H1 (cell line): ENCODE data around the gene QDPR. TPM values are rescaled to one million over a fixed set of nuclear protein-coding genes. Genes with fewer than 3 reads are reported as not detected.
A peak's percentile ranks its signal among the peaks of the same experiment; 100 is the strongest.

ENCODE experiments used
- CTCF ChIA-PET: fragments of 300-600 bp; sonication (Branson Sonifier 250); formaldehyde crosslinking; loops from one replicate; lab custom pipeline; 2021; ENCODE audit not compliant: partially characterized antibody; lab: Charles Lee
- POLR2A ChIA-PET: fragments of 300-600 bp; sonication (Branson Sonifier 250); formaldehyde crosslinking; loops from one replicate; lab custom pipeline; 2021; ENCODE audit warnings: inconsistent platforms; ENCODE audit not compliant: partially characterized antibody; lab: Charles Lee
- DNase-seq, 2 experiments: peaks; one replicate each; pipeline versions ENCODE4 v3.0.0 to v3.0.0-alpha.2; 2010 to 2022; ENCODE audit warnings: low spot score in 2 of 2, low read depth in 1 of 2, mixed read lengths in 1 of 2
- FAIRE-seq: peaks from 2 replicates; lab custom pipeline; 2011; peaks lifted over from hg19 to GRCh38; lab: Jason Lieb, UNC
- H2AFZ ChIP-seq: 2 replicates; pipeline ENCODE4 v1.8.1; 2012; ENCODE audit warnings: low read length, inconsistent platforms
- H2AK5ac ChIP-seq: 2 replicates; pipeline ENCODE4 v1.6.1; 2013; ENCODE audit warnings: low read depth, low read length
- H2BK120ac ChIP-seq: replicated peaks from 2 replicates; pipeline ENCODE3; 2013; ENCODE audit warnings: low read depth, low read length, inconsistent platforms
- H2BK12ac ChIP-seq: 2 replicates; pipeline ENCODE4 v1.6.1; 2013; ENCODE audit warnings: low read depth, low read length
- H2BK15ac ChIP-seq: 2 replicates; pipeline ENCODE4 v1.6.1; 2013; ENCODE audit warnings: low read length
- H2BK20ac ChIP-seq: 2 replicates; pipeline ENCODE4 v1.6.1; 2013; ENCODE audit warnings: low read length
- H2BK5ac ChIP-seq: 2 replicates; pipeline ENCODE4 v1.6.1; 2013; ENCODE audit warnings: low read depth, low read length
- H3K14ac ChIP-seq: 2 replicates; pipeline ENCODE4 v1.6.1; 2013; ENCODE audit warnings: inconsistent platforms; ENCODE audit not compliant: insufficient read length
- H3K18ac ChIP-seq: 2 replicates; pipeline ENCODE4 v1.6.1; 2013; ENCODE audit warnings: low read length; ENCODE audit errors: extremely low read depth
- H3K23ac ChIP-seq: 2 replicates; pipeline ENCODE4 v1.6.1; 2013; ENCODE audit warnings: inconsistent platforms; ENCODE audit not compliant: insufficient read length
- H3K23me2 ChIP-seq: 2 replicates; pipeline ENCODE4 v1.6.1; 2013; ENCODE audit warnings: low read depth, low read length
- H3K27ac ChIP-seq: 2 replicates; pipeline ENCODE4 v1.6.1; 2011; ENCODE audit warnings: low read depth, low read length, inconsistent platforms
- H3K27me3 ChIP-seq, 4 experiments: replicated peaks in 1 of 4; 1 replicate in 1 of 4; 2 replicates in 3 of 4; pipeline versions ENCODE4 v1.6.1 to v1.8.1; 2011 to 2013; ENCODE audit warnings: low read length in 3 of 4, mild to moderate bottlenecking in 3 of 4, inconsistent platforms in 2 of 4, mixed read lengths in 2 of 4, moderate library complexity in 1 of 4; ENCODE audit not compliant: control insufficient read depth in 3 of 4, insufficient read depth in 3 of 4; ENCODE audit errors: extremely low read depth in 1 of 4
- H3K36me3 ChIP-seq, 4 experiments: 2 replicates each; pipeline versions ENCODE4 v1.6.1 to v1.8.1; 2011 to 2013; ENCODE audit warnings: mild to moderate bottlenecking in 4 of 4, low read length in 3 of 4, moderate library complexity in 2 of 4, control low read depth in 1 of 4, inconsistent platforms in 1 of 4; ENCODE audit not compliant: insufficient read depth in 4 of 4, control insufficient read depth in 2 of 4
- H3K4ac ChIP-seq: replicated peaks from 2 replicates; pipeline ENCODE3; 2013; ENCODE audit warnings: low read length, low read depth, mixed read lengths, inconsistent platforms; ENCODE audit not compliant: insufficient read length
- H3K4me1 ChIP-seq, 4 experiments: replicated peaks in 1 of 4; 1 replicate in 1 of 4; 2 replicates in 3 of 4; pipeline versions ENCODE4 v1.6.1 to v1.8.1; 2011 to 2013; ENCODE audit warnings: low read length in 3 of 4, inconsistent platforms in 2 of 4, mixed read lengths in 1 of 4; ENCODE audit not compliant: insufficient read depth in 4 of 4, control insufficient read depth in 3 of 4
- H3K4me2 ChIP-seq, 2 experiments: 2 replicates each; pipeline versions ENCODE4 v1.6.1 to v1.8.1; 2011 to 2013; ENCODE audit warnings: low read depth in 2 of 2, low read length in 2 of 2, control low read depth in 1 of 2, inconsistent platforms in 1 of 2, mild to moderate bottlenecking in 1 of 2; ENCODE audit not compliant: insufficient read depth in 1 of 2
- H3K4me3 ChIP-seq, 4 experiments: fragments of 200-600, 300-600 bp in 1 of 4; sonication (generic), shearing (Covaris generic), sonication (Bioruptor Twin) in 1 of 4; 2 replicates each; pipeline versions ENCODE4 v1.5.1 to v1.8.1; 2011 to 2016; ENCODE audit warnings: low read length in 4 of 4, low read depth in 3 of 4, control low read depth in 2 of 4, inconsistent platforms in 2 of 4, mild to moderate bottlenecking in 2 of 4, mixed read lengths in 1 of 4, moderate library complexity in 1 of 4; ENCODE audit not compliant: insufficient read depth in 2 of 4; ENCODE audit errors: extremely low read depth in 1 of 4
- H3K56ac ChIP-seq: replicated peaks from 2 replicates; pipeline ENCODE3; 2013; ENCODE audit warnings: low read depth, mild to moderate bottlenecking, mixed read lengths, low read length, inconsistent platforms; ENCODE audit not compliant: insufficient read length
- H3K79me1 ChIP-seq: 2 replicates; pipeline ENCODE4 v1.6.1; 2013; ENCODE audit warnings: low read depth, low read length, control low read depth
- H3K79me2 ChIP-seq, 2 experiments: 2 replicates each; pipeline versions ENCODE4 v1.6.1 to v1.8.1; 2012 to 2013; ENCODE audit warnings: low read length in 2 of 2, mild to moderate bottlenecking in 2 of 2, inconsistent platforms in 1 of 2; ENCODE audit not compliant: insufficient read depth in 2 of 2, control insufficient read depth in 1 of 2
- H3K9ac ChIP-seq, 4 experiments: replicated peaks in 1 of 4; 1 replicate in 1 of 4; 2 replicates in 3 of 4; pipeline versions ENCODE4 v1.6.1 to v1.8.1; 2011 to 2013; ENCODE audit warnings: low read depth in 3 of 4, low read length in 3 of 4, control low read depth in 2 of 4, mild to moderate bottlenecking in 2 of 4, moderate library complexity in 2 of 4, inconsistent platforms in 1 of 4; ENCODE audit errors: extremely low read depth in 1 of 4
- H3K9me3 ChIP-seq, 2 experiments: 2 replicates each; pipeline versions ENCODE4 v1.6.1 to v1.8.1; 2012 to 2013; ENCODE audit warnings: mild to moderate bottlenecking in 2 of 2, moderate library complexity in 2 of 2, control low read depth in 1 of 2, inconsistent platforms in 1 of 2, low read depth in 1 of 2, low read length in 1 of 2, mixed read lengths in 1 of 2; ENCODE audit not compliant: insufficient read depth in 2 of 2
- H4K20me1 ChIP-seq, 2 experiments: replicated peaks in 1 of 2; 2 replicates each; pipeline versions ENCODE3 to v1.8.1; 2011 to 2013; ENCODE audit warnings: inconsistent platforms in 2 of 2, low read length in 2 of 2, mild to moderate bottlenecking in 1 of 2; ENCODE audit not compliant: insufficient read depth in 2 of 2, control insufficient read depth in 1 of 2
- H4K5ac ChIP-seq: 2 replicates; pipeline ENCODE4 v1.6.1; 2013; ENCODE audit warnings: low read length, low read depth, mixed read lengths, inconsistent platforms; ENCODE audit not compliant: insufficient read length
- H4K8ac ChIP-seq: 2 replicates; pipeline ENCODE4 v1.8.0; 2013; ENCODE audit warnings: mild to moderate bottlenecking, moderate library complexity, low read length, inconsistent platforms; ENCODE audit not compliant: insufficient read depth; ENCODE audit errors: extremely low read depth
- H4K91ac ChIP-seq: replicated peaks from 2 replicates; pipeline ENCODE3; 2013; ENCODE audit warnings: low read length, mixed read lengths, inconsistent platforms; ENCODE audit not compliant: insufficient read length
- BACH1 ChIP-seq: IDR thresholded peaks from 2 replicates; pipeline ENCODE4 v1.6.1; 2012; ENCODE audit warnings: low read length, improper control_type of control experiment
- CBX5 ChIP-seq: fragments of 300-800, 300-1000 bp; sonication (generic); IDR thresholded peaks from 2 replicates; pipeline ENCODE4 v1.7.1; 2016; ENCODE audit warnings: antibody characterized with exemption, low read length, low read depth
- CBX8 ChIP-seq: fragments of 300-800, 300-1000 bp; sonication (generic); IDR thresholded peaks from 2 replicates; pipeline ENCODE4 v1.7.1; 2016; ENCODE audit warnings: low read depth, low read length, borderline replicate concordance
- KDM4A ChIP-seq: IDR thresholded peaks from one replicate; pipeline ENCODE4 v1.7.1; 2012; ENCODE audit warnings: low read depth, mild to moderate bottlenecking, moderate library complexity, low read length, inconsistent platforms; ENCODE audit not compliant: severe bottlenecking
- RAD21 ChIP-seq, 2 experiments: IDR thresholded peaks in 1 of 2; conservative IDR thresholded peaks in 1 of 2; 2 replicates each; pipeline ENCODE4 v1.6.1; 2011; ENCODE audit warnings: low read depth in 2 of 2, low read length in 2 of 2, improper control_type of control experiment in 1 of 2, inconsistent platforms in 1 of 2, mild to moderate bottlenecking in 1 of 2, moderate library complexity in 1 of 2
- WGBS, 2 experiments: shearing (Covaris generic) in 1 of 2; methylation state at CpG; one replicate each; pipeline versions ENCODE4 v1.1.6 to v1.1.7; 2013 to 2015; ENCODE audit warnings: low lambda C conversion rate in 2 of 2, mixed read lengths in 2 of 2, inconsistent platforms in 1 of 2, low coverage in 1 of 2, missing lambda C conversion rate in 1 of 2; ENCODE audit not compliant: insufficient replicate concordance in 2 of 2, insufficient coverage in 1 of 2, insufficient read length in 1 of 2; ENCODE audit errors: extremely low coverage in 1 of 2, missing lambda C conversion rate in 1 of 2; 5-methylcytosine and 5-hydroxymethylcytosine counted together
- polyA plus RNA-seq, 7 experiments: library from polyadenylated mRNA; depleted of rRNA in 3 of 7; stranded (reverse) in 5 of 7; unstranded in 2 of 7; fragments of >200 nt in 5 of 7; fragments of 200-250 nt in 2 of 7; gene quantifications; 1 replicate in 5 of 7; 2 replicates in 1 of 7; 4 replicates in 1 of 7; pipeline versions ENCODE4 v1.2.1 to v1.2.3, GENCODE V29; 2011 to 2013; ENCODE audit warnings: missing spikeins in 2 of 7, mixed read lengths in 2 of 7
- total RNA-seq: library from RNA; stranded (reverse); fragmentation: NEBNext Ultra II Directional; extraction: Animal tissue kit (Norgen Biotek cat#: 25700); gene quantifications from 2 replicates; pipeline ENCODE4 v1.2.1, GENCODE V29; 2021
- TF ChIP-seq, protein P1 (sequence below), 3 experiments: IDR thresholded peaks; 1 replicate in 2 of 3; 2 replicates in 1 of 3; pipeline versions ENCODE4 v1.5.1 to v1.6.1; 2011; ENCODE audit warnings: low read length in 3 of 3, mild to moderate bottlenecking in 3 of 3, inconsistent platforms in 2 of 3, low read depth in 1 of 3, moderate library complexity in 1 of 3; ENCODE audit not compliant: insufficient read depth in 1 of 3; ENCODE audit errors: control extremely low read depth in 1 of 3
- TF ChIP-seq, protein P2 (sequence below): IDR thresholded peaks from 2 replicates; pipeline ENCODE4 v1.6.1; 2012; ENCODE audit warnings: low read length, inconsistent platforms
- TF ChIP-seq, protein P3 (sequence below): IDR thresholded peaks from 2 replicates; pipeline ENCODE4 v1.6.1; 2012; ENCODE audit warnings: inconsistent platforms

QDPR gene
- total and polyA plus RNA-seq, 2 of the 8 experiments (the other 6 are each of a cell fraction or from before 2014, with no cell fraction given): 33.6 to 35.9 TPM

DNA sequence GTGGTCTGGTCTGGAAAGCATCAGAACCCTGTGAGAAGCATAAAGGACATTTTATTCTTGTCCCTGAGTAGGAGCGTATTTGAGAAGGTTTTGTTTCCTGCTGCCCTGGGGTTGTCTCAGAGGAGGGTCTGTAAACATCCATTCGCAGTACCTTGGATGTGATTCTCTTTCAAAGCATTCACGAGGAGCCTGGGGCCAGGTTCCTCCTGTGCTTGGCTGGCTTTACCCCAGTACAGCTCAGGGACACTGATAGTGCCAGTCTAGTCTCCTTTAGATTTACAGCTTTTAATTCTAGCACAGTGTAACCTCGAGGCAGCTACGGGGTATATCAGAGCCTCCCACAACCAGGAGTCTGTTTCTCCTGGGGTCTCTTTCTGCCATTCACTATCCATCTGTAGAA is 5.8 kb upstream of the QDPR start:
- H3K23ac ChIP-seq: no peak overlapping the region
- WGBS, 2 experiments: 41% methylated on average over 5 of the region's 5 CpGs; no CpG with 5 or more reads in 1 of the 2 experiments
- 0 out of 2 replicates have a peak overlapping the region, but pooled peaks have one; percentile 19 for H2BK12ac ChIP-seq
- no peaks in the 10 kb centered on the region for H3K23me2 ChIP-seq
- FAIRE-seq (peak; percentile 24), DNase-seq (no peak)
- no peak overlapping the region for H3K9ac ChIP-seq
- H3K4me1 ChIP-seq: peaks cover 4 to 9% (median 6%) of the 10 kb centered on the region in 4 experiments; a peak in 6 of 7 replicates
- H2BK5ac ChIP-seq: no peak overlapping the region
- H4K5ac ChIP-seq: peak overlapping the region; percentile 6
- no peak overlapping the region for H2BK20ac ChIP-seq
- peaks cover 0 to 4% (median 0%) of the 10 kb centered on the region in 4 experiments; a peak in 2 of 7 replicates for H3K27me3 ChIP-seq
- peak overlapping the region in 1 of 4 experiments; percentile 38; a peak in 2 of 8 replicates for H3K4me3 ChIP-seq
- H2BK120ac ChIP-seq: no peak overlapping the region
- CTCF ChIA-PET: interaction anchor here (1.6 to 2.7 kb wide), 2 partner anchors 9 to 31 kb away, joined by 4 to 11 read pairs; no protein-coding TSS in a partner anchor
- H2BK15ac ChIP-seq: peak overlapping the region; percentile 40; the same call in 1 of the 2 replicates
- peak overlapping the region; percentile 100 for H2AFZ ChIP-seq
- H4K8ac ChIP-seq: no peak overlapping the region
- no peak overlapping the region for H3K14ac ChIP-seq
- no peak overlapping the region for H2AK5ac ChIP-seq
- H3K4me2 ChIP-seq: peak overlapping the region; percentile 59 to 60
- no peaks in the 10 kb centered on the region for H4K20me1 ChIP-seq
- POLR2A ChIA-PET: interaction anchor here (1.3 kb wide), 1 partner anchor 18 kb away, joined by 4 read pairs; no protein-coding TSS in a partner anchor
- no peak overlapping the region for H3K56ac ChIP-seq
- no peaks in the 10 kb centered on the region for H3K79me2 ChIP-seq
- H3K27ac ChIP-seq: no peak overlapping the region
- no peaks in the 10 kb centered on the region for H3K36me3 ChIP-seq
- no peak overlapping the region for H4K91ac ChIP-seq
- no peak overlapping the region for H3K4ac ChIP-seq
- H3K9me3 ChIP-seq: no peaks in the 10 kb centered on the region
- H3K18ac ChIP-seq: peak overlapping the region; percentile 38; the same call in 1 of the 2 replicates
- H3K79me1 ChIP-seq: no peaks in the 10 kb centered on the region
- TF ChIP-seq CBX8: no peak
- no peak for TF ChIP-seq RAD21 (IDR thresholded peaks at IDR 0.05 in 1 of 2, conservative IDR thresholded peaks at IDR 0.05 in 1 of 2; ENCODE audit: low read depth in 2 of 2, low read length in 2 of 2)
- TF ChIP-seq, protein P1, sequence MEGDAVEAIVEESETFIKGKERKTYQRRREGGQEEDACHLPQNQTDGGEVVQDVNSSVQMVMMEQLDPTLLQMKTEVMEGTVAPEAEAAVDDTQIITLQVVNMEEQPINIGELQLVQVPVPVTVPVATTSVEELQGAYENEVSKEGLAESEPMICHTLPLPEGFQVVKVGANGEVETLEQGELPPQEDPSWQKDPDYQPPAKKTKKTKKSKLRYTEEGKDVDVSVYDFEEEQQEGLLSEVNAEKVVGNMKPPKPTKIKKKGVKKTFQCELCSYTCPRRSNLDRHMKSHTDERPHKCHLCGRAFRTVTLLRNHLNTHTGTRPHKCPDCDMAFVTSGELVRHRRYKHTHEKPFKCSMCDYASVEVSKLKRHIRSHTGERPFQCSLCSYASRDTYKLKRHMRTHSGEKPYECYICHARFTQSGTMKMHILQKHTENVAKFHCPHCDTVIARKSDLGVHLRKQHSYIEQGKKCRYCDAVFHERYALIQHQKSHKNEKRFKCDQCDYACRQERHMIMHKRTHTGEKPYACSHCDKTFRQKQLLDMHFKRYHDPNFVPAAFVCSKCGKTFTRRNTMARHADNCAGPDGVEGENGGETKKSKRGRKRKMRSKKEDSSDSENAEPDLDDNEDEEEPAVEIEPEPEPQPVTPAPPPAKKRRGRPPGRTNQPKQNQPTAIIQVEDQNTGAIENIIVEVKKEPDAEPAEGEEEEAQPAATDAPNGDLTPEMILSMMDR (IDR thresholded peaks at IDR 0.05; ENCODE audit: control extremely low read depth in 1 of 3, insufficient read depth in 1 of 3, low read depth in 1 of 3, low read length in 3 of 3): no peak
- TF ChIP-seq BACH1: no peak
- TF ChIP-seq CBX5: no peak
- TF ChIP-seq, protein P2, sequence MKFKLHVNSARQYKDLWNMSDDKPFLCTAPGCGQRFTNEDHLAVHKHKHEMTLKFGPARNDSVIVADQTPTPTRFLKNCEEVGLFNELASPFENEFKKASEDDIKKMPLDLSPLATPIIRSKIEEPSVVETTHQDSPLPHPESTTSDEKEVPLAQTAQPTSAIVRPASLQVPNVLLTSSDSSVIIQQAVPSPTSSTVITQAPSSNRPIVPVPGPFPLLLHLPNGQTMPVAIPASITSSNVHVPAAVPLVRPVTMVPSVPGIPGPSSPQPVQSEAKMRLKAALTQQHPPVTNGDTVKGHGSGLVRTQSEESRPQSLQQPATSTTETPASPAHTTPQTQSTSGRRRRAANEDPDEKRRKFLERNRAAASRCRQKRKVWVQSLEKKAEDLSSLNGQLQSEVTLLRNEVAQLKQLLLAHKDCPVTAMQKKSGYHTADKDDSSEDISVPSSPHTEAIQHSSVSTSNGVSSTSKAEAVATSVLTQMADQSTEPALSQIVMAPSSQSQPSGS: no peak
- TF ChIP-seq, protein P3, sequence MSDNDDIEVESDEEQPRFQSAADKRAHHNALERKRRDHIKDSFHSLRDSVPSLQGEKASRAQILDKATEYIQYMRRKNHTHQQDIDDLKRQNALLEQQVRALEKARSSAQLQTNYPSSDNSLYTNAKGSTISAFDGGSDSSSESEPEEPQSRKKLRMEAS: no peak
- TF ChIP-seq KDM4A: no peak
